Osteocyte (in vitro differentiated cells): Measurements from ENCODE around the gene OAS2. TPM values are rescaled to one million over a fixed set of nuclear protein-coding genes. Genes with fewer than 3 reads are reported as not detected.

ENCODE experiments used
- DNase-seq: peaks from one replicate; pipeline ENCODE4 v3.0.0; 2021; ENCODE audit warnings: mixed read lengths; ENCODE audit not compliant: unreplicated experiment; ENCODE audit errors: extremely low spot score
- H3K27ac Mint-ChIP-seq: one replicate; pipeline ENCODE4 v1.8.0; 2021; ENCODE audit warnings: mild to moderate bottlenecking, mixed read lengths; ENCODE audit not compliant: unreplicated experiment
- H3K27me3 Mint-ChIP-seq: one replicate; pipeline ENCODE4 v1.8.0; 2021; ENCODE audit warnings: mixed read lengths; ENCODE audit not compliant: unreplicated experiment
- H3K36me3 Mint-ChIP-seq: one replicate; pipeline ENCODE4 v1.8.0; 2021; ENCODE audit warnings: mixed read lengths; ENCODE audit not compliant: unreplicated experiment
- H3K4me1 Mint-ChIP-seq: one replicate; pipeline ENCODE4 v1.8.0; 2021; ENCODE audit warnings: mixed read lengths; ENCODE audit not compliant: unreplicated experiment
- H3K4me3 Mint-ChIP-seq: one replicate; pipeline ENCODE4 v1.8.0; 2021; ENCODE audit warnings: mild to moderate bottlenecking, moderate library complexity, mixed read lengths; ENCODE audit not compliant: unreplicated experiment
- H3K9me3 Mint-ChIP-seq: one replicate; pipeline ENCODE4 v1.8.0; 2021; ENCODE audit warnings: mixed read lengths; ENCODE audit not compliant: unreplicated experiment
- CTCF ChIP-seq: fragments of 200-600 bp; sonication (generic); IDR thresholded peaks from 2 replicates; pipeline ENCODE4 v1.5.0; 2021; ENCODE audit warnings: antibody characterized with exemption, mild to moderate bottlenecking, moderate library complexity
- total RNA-seq: library from RNA; stranded (reverse); gene quantifications from 2 replicates; pipeline ENCODE4 v1.2.1, GENCODE V29; 2021

Gene OAS2
- total RNA-seq, 1 donor from 2014 or later, result not detected

GRCh38 chr12:113056631-113057488 lies 78.5 kb downstream of the OAS2 start, which contains the start of gene DTX1:
DTX1 (plus strand) TSS chr12:113056730; CDS start chr12:113058193, 1,463 bp downstream.
- DNase-seq, result no peak
- H3K36me3 Mint-ChIP-seq, result no peaks in the 10 kb centered on the region
- no peaks in the 10 kb centered on the region for H3K4me1 Mint-ChIP-seq
- H3K27ac Mint-ChIP-seq, result no peak within 1 kb of the TSS
- H3K4me3 Mint-ChIP-seq, result peak within 1 kb of the TSS; percentile 34
- H3K27me3 Mint-ChIP-seq, result peaks cover 32% of the 10 kb centered on the region
- H3K9me3 Mint-ChIP-seq, result no peaks in the 10 kb centered on the region
- no peak for TF ChIP-seq CTCF

DNA sequence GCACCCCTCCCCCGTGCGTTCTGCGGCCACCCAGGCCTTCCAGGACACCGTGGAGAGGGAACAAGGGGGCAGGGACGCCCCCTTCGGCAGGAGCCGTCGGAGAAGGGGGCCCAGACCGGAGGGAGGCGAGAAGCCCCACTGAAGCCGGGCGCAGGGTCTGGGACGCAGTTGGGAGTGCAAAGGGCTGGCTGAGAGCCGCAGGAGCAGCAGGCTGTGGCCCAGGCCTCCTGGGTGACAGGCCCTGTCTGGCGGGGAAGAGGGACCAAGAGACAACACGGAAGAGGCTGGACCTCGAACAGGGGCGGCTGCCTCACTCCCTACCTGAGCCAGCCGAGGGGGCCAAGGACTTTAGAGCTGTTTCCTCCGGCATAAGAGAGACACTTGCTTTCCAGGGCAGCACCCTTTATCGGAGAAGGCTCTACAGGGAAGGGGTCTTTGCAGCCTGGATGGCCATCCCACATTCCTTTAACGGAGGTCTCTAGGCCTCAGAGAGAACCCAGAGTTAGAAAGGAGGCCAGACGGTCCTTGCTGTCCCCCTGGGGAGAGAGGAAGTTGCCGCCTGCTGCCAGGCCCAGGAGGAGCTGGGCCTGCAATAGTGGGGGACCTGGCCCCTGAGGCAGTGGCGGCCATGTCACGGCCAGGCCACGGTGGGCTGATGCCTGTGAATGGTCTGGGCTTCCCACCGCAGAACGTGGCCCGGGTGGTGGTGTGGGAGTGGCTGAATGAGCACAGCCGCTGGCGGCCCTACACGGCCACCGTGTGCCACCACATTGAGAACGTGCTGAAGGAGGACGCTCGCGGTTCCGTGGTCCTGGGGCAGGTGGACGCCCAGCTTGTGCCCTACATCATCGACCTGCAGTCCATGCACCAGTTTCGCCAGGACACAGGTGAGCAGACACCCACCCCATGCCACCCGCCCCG lies 79.5 kb downstream of the OAS2 start:
- Mint-ChIP-seq H3K27ac (no peak overlapping the region), H3K9me3 (no peaks in the 10 kb centered on the region), H3K4me1 (no peaks in the 10 kb centered on the region), H3K36me3 (no peaks in the 10 kb centered on the region), H3K27me3 (peaks cover 32% of the 10 kb centered on the region), H3K4me3 (no peak overlapping the region)
- DNase-seq, result no peak
- no peak for TF ChIP-seq CTCF

- DNase-seq, result no peak
- Mint-ChIP-seq H3K36me3 (no peaks in the 10 kb centered on the region), H3K27ac (no peak overlapping the region), H3K4me1 (no peaks in the 10 kb centered on the region), H3K27me3 (peaks cover 31% of the 10 kb centered on the region), H3K4me3 (no peak overlapping the region), H3K9me3 (no peaks in the 10 kb centered on the region)
- TF ChIP-seq CTCF, result no peak
These were observed 80.2 kb downstream of the OAS2 start for GRCh38 chr12:113058553-113058952.

- Mint-ChIP-seq H3K27ac (no peak overlapping the region), H3K4me1 (no peaks in the 10 kb centered on the region), H3K4me3 (no peak overlapping the region), H3K9me3 (no peaks in the 10 kb centered on the region), H3K27me3 (peaks cover 31% of the 10 kb centered on the region), H3K36me3 (no peaks in the 10 kb centered on the region)
- DNase-seq, result no peak
- TF ChIP-seq CTCF, result no peak
These were observed 80.8 kb downstream of the OAS2 start for GRCh38 chr12:113059071-113059595.
